GM18498 (cell line): Measurements from ENCODE around the gene FMNL1.
"Not testable (repeated sequence)": the region's sequence is repeated elsewhere in the genome, so short reads cannot be mapped to it uniquely, and the experiment has no call there.

Experiments
- ATAC-seq: cut with Tn5 transposase; IDR thresholded peaks from one replicate; pipeline ENCODE4 v1.9.1; 2021; ENCODE audit warnings: mild to moderate bottlenecking, moderate library complexity; ENCODE audit not compliant: unreplicated experiment

Gene FMNL1

DNA sequence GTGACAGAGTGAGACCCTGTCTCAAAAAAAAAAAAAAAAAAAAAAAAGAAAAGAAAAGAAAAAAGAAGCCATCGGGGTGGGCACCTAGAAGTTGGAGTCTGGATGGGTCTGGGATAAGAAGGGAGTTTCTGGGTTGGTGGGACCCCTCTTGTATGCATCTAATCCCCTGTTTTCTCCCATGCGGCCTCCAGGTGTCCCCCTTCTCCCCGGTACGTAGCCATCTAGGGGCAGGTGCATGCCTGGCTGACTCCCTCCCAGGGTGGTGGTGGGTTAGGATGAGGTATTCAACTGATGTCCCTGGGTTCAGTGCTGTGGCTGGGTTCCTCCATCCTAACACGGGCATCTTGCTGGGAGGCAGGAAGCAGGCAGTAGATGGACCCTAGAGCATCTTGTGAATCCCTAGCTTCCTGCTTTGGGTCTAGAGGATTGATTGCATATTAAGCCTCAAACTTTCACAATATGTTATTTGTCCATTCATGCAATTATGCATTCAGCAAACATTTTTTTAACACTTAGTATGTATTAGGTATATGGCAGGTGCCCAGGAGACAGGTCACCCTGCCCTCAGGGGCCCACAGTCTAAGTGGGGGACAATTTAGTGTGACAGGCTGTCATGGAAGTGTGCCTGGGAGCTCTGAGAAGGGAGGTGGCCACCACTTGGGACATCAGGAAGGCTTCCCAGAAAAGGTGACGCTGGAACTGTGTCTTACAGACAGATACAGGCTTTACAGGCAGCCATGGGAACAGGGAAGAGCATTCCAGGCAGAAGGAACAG lies 13.1 kb downstream of the FMNL1 start:
- no peak for ATAC-seq

GRCh38 chr17:45235416-45236281 lies 14.0 kb downstream of the FMNL1 start:
- no peak for ATAC-seq

- no peak for ATAC-seq
Observed at GRCh38 chr17:45236282-45236606, 14.6 kb downstream of the FMNL1 start.

DNA sequence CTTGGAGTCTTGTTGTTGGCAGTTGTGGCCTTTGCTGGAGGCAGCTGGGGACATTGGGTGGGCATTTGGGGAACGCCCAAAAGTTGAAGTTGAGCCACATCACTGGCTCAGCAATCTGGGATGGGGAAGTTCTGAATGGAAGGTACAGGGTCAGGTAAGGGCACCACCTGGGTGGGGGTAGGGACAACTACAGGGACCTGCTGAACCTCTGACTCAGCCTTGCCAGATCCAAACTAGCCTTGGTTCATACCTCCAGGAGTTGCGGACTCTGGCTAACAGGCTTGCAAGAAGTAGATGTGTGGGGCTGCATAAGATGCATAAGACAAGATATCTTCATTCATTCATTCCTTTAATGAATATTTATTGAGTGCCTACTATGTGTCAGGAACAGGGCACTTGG lies 16.0 kb downstream of the FMNL1 start:
- ATAC-seq, result no peak

DNA sequence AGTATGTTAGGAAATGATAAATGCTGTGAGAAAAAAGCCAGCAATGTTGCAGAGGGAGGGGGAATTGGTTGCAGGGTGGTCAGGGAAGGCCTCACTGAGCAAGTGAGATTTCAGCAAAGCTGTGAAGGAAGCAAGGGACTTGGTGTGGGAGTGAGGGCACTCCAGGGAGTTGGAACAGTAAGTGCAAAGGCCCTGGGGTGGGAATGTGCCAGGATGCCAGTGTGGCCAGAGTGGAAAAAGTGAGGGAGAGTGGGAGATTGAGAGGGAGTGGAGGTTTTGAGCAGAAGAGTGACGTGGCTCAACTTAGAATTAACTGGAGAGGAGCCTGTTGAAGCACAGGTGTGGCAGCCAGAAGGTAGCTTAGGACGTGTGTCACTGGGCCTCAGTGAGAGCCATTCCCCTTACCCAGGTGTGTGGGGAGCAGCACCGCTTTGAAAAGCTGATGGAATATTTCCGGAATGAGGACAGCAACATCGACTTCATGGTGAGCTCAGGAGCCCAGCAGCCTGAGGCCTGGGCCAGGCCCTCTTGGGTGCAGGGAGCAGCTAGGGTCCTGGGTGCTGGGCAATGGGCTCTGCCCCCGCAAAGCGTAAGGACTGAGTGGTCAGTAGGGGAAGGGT lies 16.6 kb downstream of the FMNL1 start:
- ATAC-seq, result no peak

GRCh38 chr17:45240905-45241327 lies 19.2 kb downstream of the FMNL1 start:
- ATAC-seq, result no peak

DNA sequence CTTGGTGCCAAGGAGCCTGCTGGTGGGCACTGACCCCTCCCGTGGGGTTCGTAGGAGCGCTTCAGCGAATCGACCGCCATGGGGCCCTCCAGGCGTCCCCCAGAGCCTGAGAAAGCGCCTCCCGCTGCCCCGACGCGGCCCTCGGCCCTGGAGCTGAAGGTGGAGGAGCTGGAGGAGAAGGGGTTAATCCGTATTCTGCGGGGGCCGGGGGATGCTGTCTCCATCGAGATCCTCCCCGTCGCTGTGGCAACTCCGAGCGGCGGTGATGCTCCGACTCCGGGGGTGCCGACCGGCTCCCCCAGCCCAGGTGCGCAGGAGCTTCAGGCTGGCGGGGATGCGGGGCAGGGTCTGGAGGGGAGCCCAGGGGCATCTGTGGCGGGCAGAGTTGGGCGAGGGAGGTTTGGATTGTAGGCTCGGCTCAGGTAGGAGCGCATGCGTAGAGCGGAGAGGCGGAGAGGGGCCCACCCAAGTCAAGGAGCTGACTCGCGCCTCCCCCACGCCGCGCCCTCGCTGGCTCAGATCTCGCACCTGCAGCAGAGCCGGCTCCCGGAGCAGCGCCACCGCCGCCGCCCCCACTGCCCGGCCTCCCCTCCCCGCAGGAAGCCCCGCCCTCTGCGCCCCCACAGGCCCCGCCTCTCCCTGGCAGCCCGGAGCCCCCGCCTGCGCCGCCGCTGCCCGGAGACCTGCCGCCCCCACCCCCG lies 19.8 kb downstream of the FMNL1 start:
- no peak for ATAC-seq

DNA sequence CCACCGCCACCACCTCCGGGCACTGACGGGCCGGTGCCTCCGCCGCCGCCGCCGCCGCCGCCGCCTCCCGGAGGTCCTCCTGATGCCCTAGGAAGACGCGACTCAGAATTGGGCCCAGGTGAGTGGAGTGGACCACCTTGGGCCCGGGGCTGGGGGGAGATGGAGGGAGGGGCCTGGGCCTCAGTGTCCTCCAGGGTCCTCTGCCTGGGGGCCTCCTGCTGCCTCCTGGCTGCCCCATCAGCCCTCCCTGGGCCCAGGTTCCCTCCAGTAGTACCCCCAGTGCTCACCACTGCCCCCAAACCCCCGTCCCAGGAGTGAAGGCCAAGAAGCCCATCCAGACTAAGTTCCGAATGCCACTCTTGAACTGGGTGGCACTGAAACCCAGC lies 20.3 kb downstream of the FMNL1 start:
- ATAC-seq, result no peak

DNA sequence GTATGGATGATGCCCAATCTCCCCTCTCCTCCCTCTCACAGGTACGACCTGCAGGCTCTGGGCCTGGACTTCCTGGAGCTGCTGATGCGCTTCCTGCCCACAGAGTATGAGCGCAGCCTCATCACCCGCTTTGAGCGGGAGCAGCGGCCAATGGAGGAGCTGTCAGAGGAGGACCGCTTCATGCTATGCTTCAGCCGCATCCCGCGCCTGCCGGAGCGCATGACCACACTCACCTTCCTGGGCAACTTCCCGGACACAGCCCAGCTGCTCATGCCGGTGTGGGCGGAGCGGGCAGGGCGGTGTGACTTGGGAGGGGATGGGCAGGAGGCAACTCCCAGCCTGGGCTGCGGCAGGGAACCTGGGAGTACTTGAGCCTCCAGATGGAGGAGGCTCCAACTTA lies 22.1 kb downstream of the FMNL1 start:
- no peak for ATAC-seq

DNA sequence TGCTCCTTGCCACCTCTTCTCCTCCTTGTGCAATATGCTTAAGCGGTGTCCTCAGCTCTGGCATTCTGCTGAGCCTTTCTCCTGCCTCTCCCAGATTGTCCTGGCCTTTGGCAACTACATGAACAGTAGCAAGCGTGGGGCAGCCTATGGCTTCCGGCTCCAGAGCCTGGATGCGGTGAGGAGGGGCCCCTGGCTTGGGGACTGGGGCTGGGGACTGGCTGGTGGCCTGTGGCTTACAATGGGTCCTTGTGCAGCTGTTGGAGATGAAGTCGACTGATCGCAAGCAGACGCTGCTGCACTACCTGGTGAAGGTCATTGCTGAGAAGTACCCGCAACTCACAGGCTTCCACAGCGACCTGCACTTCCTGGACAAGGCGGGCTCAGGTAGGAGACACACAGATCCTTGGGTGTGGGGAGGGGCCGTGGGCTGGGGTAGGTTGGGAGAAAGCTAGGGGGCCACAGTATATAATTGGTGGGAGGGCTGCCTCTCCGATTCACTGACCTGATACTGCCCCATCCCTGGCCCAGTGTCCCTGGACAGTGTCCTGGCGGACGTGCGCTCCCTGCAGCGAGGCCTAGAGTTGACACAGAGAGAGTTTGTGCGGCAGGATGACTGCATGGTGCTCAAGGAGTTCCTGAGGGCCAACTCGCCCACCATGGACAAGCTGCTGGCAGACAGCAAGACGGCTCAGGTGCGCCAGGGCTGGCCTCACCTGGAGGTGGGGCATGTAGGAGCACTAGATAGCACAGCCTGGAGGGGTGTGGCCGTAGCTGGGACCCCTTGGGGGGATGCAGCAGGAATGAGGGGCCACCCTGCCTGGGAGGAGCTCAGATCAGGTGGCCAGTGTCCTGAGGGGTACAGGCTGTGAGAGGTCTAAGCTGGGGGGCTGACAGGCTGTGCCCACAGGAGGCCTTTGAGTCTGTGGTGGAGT lies 23.3 kb downstream of the FMNL1 start:
- no peak for ATAC-seq

DNA sequence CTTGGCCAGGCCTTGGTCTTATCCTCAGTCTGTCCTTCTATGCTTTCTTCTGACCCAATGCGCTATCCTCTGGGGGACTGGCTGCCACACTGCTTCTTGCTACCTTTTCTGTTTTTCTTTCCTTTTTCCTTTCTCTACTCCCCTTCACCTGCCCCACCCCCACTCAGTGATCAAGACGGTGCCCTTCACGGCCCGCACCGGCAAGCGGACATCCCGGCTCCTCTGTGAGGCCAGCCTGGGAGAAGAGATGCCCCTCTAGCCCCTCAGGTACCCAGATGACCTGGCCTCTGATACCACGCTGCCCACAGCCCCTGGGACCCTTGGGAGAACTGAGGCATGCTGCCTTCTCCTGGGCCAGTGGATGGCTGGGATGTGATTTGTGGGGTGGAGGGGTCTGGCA lies 24.7 kb downstream of the FMNL1 start:
- ATAC-seq, result no peak

- ATAC-seq, result no peak
Observed at GRCh38 chr17:45246861-45247428, 25.3 kb downstream of the FMNL1 start.

- peak; percentile 81 for ATAC-seq
Observed at GRCh38 chr17:45247429-45248131, 25.9 kb downstream of the FMNL1 start.

DNA sequence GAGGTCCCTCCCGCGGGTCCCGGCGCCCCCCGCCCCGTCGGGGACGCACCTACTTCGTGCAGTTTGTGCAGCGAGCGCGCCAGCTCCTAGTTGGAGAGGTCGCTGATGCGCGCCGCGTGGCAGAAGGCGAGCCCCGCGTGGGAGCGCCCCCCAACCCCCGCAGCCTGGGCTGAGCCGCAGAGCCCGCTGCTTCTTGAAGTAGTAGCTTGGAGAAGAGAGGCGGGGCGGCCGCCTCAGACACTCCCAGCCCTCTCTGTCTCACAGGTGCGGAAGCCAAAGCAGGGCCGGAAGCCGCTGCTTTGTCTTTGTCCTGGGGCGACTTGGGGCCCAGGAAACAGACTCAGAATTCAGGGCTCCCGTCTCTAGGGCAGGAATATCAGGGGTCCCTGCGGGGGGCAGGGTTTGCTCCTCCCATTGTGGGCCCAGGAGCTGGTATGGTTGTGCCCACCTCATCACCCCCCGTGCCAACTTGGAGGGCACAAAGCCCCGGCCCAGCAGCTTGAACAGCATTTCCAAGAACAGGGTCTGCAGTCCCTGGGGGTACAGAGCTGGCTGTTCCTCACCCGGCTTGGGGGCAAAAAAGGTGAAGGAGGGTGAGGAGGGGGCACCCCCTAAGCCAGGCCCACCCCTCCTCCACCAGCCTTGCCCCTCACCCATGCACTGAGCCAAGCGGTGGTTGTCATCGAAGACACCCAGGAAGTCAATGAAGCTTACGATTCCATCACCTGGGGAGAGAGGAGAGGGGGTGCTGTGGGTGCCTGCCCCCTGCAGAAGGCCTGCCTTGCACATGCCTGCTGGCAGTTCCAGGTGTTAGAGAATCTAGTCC lies 26.7 kb downstream of the FMNL1 start:
- peak; percentile 65 for ATAC-seq

DNA sequence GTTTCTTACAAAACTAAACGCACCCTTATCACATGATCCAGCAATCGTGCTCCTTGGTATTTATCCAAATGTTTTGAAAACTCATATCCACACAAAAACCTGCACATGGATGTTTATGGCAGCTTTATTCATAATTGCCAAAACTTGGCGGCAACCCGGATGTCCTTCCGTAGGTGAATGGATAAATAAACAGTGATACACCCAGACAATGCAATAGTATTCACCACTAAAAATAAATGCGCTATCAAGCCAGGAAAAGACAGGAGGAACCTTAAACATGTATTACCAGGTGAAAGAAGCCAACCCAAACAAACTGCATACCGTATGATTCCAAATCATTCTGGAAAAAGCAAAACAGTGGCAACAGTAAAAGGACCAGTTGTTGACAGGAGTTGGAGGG lies 30.2 kb downstream of the FMNL1 start:
- ATAC-seq, result no peak

DNA sequence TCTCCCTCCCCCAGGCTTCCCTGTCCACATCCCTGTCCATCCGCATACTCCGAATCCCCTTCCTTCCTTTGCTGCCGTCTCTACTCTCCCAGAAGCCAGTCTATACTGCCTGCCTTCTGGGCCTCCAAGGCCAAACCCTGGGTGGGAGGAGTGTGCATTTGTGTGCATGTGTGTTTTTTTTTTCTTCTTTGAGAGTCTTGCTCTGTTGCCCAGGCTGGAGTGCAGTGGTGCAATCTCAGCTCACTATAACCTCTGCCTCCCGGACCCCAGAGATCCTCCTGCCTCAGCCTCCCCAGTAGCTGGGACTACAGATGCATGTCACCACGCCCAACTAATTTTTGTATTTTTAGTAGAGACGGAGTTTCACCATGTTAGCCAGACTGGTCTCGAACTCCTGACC lies 31.6 kb downstream of the FMNL1 start:
- ATAC-seq, result not testable (repeated sequence)

DNA sequence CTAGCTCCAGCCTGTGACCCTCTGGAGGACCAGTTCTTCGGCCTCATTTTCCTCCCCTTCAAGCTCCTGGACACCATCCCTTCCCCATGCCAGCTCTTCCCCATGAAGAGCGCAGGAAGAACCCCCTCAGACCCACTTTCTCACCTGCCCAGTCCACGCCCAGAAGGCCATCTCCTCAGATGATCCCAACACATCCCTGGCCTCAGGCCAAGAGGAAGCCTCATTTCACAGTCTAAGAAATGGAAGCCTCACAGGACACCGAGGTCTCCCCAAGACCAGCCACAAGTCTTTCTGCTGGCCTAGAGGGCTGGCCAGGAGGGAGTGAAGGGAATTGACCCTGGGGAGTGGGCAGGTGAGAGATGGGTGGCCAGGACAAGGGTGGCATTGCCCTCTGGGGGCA lies 32.2 kb downstream of the FMNL1 start:
- ATAC-seq, result no peak

DNA sequence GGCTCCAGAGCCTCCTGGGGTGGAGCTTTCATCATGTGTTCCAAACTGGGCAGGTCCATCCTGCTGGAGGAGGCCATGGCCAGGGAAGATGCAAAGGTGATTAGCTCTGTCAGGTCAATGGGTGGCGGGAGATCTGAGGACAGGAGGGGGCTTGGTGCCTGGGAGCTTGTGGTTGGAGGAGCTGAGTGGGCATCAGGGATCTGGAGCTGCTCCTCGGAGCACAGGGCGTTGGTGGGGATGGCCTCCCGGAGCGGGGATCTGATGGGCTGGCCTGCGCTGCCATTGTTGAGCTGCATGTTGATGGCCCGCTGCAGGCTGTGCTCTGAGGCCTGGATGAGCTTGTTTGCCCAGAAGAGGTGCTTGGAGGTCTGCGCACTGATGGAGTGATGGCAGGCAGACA lies 33.7 kb downstream of the FMNL1 start:
- ATAC-seq, result no peak
